CD4-positive, alpha-beta T cell (primary cell): ENCODE measurements around the gene SULF2. TPM values are rescaled to one million over a fixed set of nuclear protein-coding genes. Genes with fewer than 3 reads are reported as not detected.

Experiments used
- ATAC-seq: fragments of 200-7000 bp; cut with Tn5 transposase; one replicate; pipeline ENCODE4 v1.10.0; 2022; ENCODE audit warnings: mild to moderate bottlenecking; ENCODE audit not compliant: poor library complexity
- CTCF ChIA-PET: fragments of 350-600 bp; sonication (Branson Sonifier 250); formaldehyde crosslinking; loops from one replicate; lab custom pipeline; 2021; ENCODE audit warnings: antibody characterized with exemption, inconsistent platforms; lab: Charles Lee
- POLR2A ChIA-PET: fragments of 350-600 bp; sonication (Branson Sonifier 250); formaldehyde crosslinking; loops from one replicate; lab custom pipeline; 2021; ENCODE audit warnings: antibody characterized with exemption, inconsistent platforms; lab: Charles Lee
- DNase-seq, 14 experiments: peaks; one replicate each; pipeline ENCODE4 v3.0.0-alpha.2; 2013 to 2020; ENCODE audit warnings: mixed read lengths in 2 of 14
- H3K27ac ChIP-seq, 2 donors: one replicate each; pipeline versions ENCODE4 v1.5.1 to v1.7.0; 2013; ENCODE audit warnings: low read length in 2 of 2, low read depth in 1 of 2, mild to moderate bottlenecking in 1 of 2
- H3K27me3 ChIP-seq, 2 experiments: 1 replicate in 1 of 2; 2 replicates in 1 of 2; pipeline versions ENCODE4 v1.6.1 to v1.7.0; 2013; ENCODE audit warnings: low read length in 2 of 2, control low read depth in 1 of 2, mild to moderate bottlenecking in 1 of 2, moderate library complexity in 1 of 2; ENCODE audit not compliant: insufficient read depth in 2 of 2, control insufficient read depth in 1 of 2
- H3K36me3 ChIP-seq: one replicate; pipeline ENCODE4 v1.6.1; 2013; ENCODE audit warnings: low read length, control low read depth; ENCODE audit not compliant: insufficient read depth
- H3K4me1 ChIP-seq: one replicate; pipeline ENCODE4 v1.6.1; 2013; ENCODE audit warnings: low read length, control low read depth; ENCODE audit not compliant: insufficient read depth
- H3K4me3 ChIP-seq: one replicate; pipeline ENCODE4 v1.5.1; 2013; ENCODE audit warnings: mild to moderate bottlenecking, low read length, moderate library complexity
- H3K9me3 ChIP-seq, 2 experiments: 1 replicate in 1 of 2; 2 replicates in 1 of 2; pipeline versions ENCODE4 v1.6.1 to v1.7.0; 2013; ENCODE audit warnings: low read length in 2 of 2, mild to moderate bottlenecking in 2 of 2, control low read depth in 1 of 2, moderate library complexity in 1 of 2; ENCODE audit not compliant: control insufficient read depth in 1 of 2, insufficient read depth in 1 of 2
- H3K27ac Mint-ChIP-seq: one replicate; pipeline ENCODE4 v1.8.0; 2020; ENCODE audit warnings: mixed read lengths
- H3K27me3 Mint-ChIP-seq: one replicate; pipeline ENCODE4 v1.8.0; 2021; ENCODE audit warnings: mixed read lengths
- H3K36me3 Mint-ChIP-seq: one replicate; pipeline ENCODE4 v1.8.0; 2021; ENCODE audit warnings: low read depth, mixed read lengths
- H3K4me1 Mint-ChIP-seq: one replicate; pipeline ENCODE4 v1.8.0; 2021; ENCODE audit warnings: low read depth, mixed read lengths
- H3K4me3 Mint-ChIP-seq: one replicate; pipeline ENCODE4 v1.8.0; 2020; ENCODE audit warnings: mild to moderate bottlenecking, mixed read lengths
- H3K9me3 Mint-ChIP-seq: one replicate; pipeline ENCODE4 v1.8.0; 2020; ENCODE audit warnings: mixed read lengths
- intact Hi-C, 2 experiments: fragments of 100-400 bp; cut with DNase I in 1 of 2; cut with micrococcal nuclease in 1 of 2; formaldehyde crosslinking; loops; one replicate each; pipeline versions ENCODE4 v1.15.1 to v1.9.0; 2023 to 2025; cut with DNase I, micrococcal nuclease
- total RNA-seq, 174 experiments: library from RNA in 2 of 174; stranded (reverse) in 2 of 174; gene quantifications; one replicate each; pipeline ENCODE4 v1.2.3 and lab custom pipeline; 2021 to 2026
- TF ChIP-seq, protein P1 (sequence below): fragments of 200-600 bp; IDR thresholded peaks from one replicate; pipeline ENCODE4 v1.8.0; 2022; ENCODE audit warnings: antibody characterized with exemption, mild to moderate bottlenecking

SULF2 gene
- total RNA-seq, 2 experiments from 2014 or later: 1.5 to 2.8 TPM

DNA sequence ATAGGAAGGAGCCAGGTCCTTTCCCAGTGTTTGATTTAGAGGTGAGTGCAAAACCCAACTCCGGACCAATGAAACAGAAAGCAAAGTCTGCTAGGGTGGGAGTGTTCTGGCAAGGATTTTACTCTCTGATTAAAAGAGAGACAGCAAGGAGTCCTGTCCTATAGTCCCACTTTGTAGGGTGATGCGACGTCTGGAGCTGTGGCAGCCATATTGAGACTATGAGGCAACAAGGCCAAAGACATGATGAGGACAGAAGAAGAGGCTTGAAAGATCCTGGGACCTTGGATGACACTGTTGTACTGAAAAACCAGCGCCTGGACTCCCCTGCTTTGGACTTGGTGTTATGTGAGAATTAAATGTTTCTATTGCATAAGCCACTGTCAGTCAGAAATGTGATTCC, 8.1 kb downstream of the SULF2 start:
- Histone ChIP-seq H3K9me3 (peaks cover 0 to 13% of the 10 kb centered on the region in 2 experiments), H3K36me3 (no peaks in the 10 kb centered on the region), H3K4me1 (no peaks in the 10 kb centered on the region), H3K27me3 (peaks cover 0 to 6% of the 10 kb centered on the region in 2 experiments), H3K4me3 (no peak overlapping the region), H3K27ac (no peak overlapping the region)
- Mint-ChIP-seq H3K36me3 (no peaks in the 10 kb centered on the region), H3K4me1 (no peaks in the 10 kb centered on the region), H3K4me3 (no peak overlapping the region), H3K9me3 (no peaks in the 10 kb centered on the region), H3K27me3 (peaks cover 17% of the 10 kb centered on the region), H3K27ac (no peak overlapping the region)
- DNase-seq: no peak
- POLR2A ChIA-PET: no interaction called here
- intact Hi-C loops: no loop called here
- CTCF ChIA-PET: interaction anchor here (1.5 kb wide), 1 partner anchor 118 kb away, joined by 3 read pairs; no protein-coding TSS in a partner anchor
- no peak for ATAC-seq
- TF ChIP-seq, protein P1, sequence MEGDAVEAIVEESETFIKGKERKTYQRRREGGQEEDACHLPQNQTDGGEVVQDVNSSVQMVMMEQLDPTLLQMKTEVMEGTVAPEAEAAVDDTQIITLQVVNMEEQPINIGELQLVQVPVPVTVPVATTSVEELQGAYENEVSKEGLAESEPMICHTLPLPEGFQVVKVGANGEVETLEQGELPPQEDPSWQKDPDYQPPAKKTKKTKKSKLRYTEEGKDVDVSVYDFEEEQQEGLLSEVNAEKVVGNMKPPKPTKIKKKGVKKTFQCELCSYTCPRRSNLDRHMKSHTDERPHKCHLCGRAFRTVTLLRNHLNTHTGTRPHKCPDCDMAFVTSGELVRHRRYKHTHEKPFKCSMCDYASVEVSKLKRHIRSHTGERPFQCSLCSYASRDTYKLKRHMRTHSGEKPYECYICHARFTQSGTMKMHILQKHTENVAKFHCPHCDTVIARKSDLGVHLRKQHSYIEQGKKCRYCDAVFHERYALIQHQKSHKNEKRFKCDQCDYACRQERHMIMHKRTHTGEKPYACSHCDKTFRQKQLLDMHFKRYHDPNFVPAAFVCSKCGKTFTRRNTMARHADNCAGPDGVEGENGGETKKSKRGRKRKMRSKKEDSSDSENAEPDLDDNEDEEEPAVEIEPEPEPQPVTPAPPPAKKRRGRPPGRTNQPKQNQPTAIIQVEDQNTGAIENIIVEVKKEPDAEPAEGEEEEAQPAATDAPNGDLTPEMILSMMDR: no peak

DNA sequence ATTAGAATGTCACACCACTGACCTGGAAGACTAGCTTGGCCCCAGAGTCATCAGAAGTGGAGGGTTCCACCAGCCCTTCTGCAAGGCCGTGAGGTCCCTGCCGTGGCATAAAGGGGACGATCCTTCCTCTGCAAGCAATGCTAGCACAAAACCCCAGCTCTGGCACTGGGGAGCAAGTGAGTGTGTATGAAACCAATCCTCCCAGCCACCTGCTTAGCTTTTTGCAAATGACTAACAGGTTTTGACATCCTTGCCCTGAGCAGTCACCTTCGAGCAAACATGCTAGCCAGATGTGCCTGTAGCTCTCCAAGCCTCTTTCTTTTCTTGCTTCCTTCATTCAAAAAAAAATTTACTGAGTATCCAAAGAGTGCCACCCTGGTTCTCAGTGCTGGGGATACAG, 8.6 kb downstream of the SULF2 start:
- ATAC-seq (no peak), DNase-seq (no peak)
- Mint-ChIP-seq H3K4me1 (no peaks in the 10 kb centered on the region), H3K36me3 (no peaks in the 10 kb centered on the region), H3K27me3 (peaks cover 11% of the 10 kb centered on the region), H3K27ac (no peak overlapping the region), H3K9me3 (no peaks in the 10 kb centered on the region), H3K4me3 (no peak overlapping the region)
- no peaks in the 10 kb centered on the region for H3K4me1 ChIP-seq
- H3K36me3 ChIP-seq: no peaks in the 10 kb centered on the region
- no peak overlapping the region for H3K4me3 ChIP-seq
- TF ChIP-seq, protein P1: no peak
- intact Hi-C loops: no loop called here
- POLR2A ChIA-PET: no interaction called here
- CTCF ChIA-PET: no interaction called here
- H3K9me3 ChIP-seq: peaks cover 0 to 13% of the 10 kb centered on the region in 2 experiments
- H3K27ac ChIP-seq: no peak overlapping the region
- peaks cover 0 to 6% of the 10 kb centered on the region in 2 experiments for H3K27me3 ChIP-seq

DNA sequence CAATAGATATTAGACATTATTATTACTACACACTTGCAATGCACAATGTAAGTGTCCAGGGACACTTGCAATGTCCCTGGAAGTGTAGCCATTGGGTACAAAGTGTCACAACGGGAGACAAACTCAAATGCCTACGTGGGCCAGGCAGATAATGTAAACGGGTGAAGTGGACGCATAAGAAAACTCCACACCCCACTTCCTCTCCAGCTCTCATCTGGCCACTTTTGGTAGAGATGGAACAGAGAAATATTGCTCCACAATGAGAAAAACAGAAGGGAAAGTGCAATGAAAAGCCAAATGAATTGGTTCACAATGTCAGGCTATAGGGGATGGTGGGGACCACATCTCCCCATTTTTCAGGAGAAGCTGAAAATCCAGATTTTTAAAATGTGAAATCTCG, 9.4 kb downstream of the SULF2 start:
- POLR2A ChIA-PET: no interaction called here
- Mint-ChIP-seq H3K9me3 (no peaks in the 10 kb centered on the region), H3K4me1 (no peaks in the 10 kb centered on the region), H3K27me3 (peaks cover 8% of the 10 kb centered on the region), H3K4me3 (no peak overlapping the region), H3K27ac (no peak overlapping the region), H3K36me3 (no peaks in the 10 kb centered on the region)
- Histone ChIP-seq H3K36me3 (no peaks in the 10 kb centered on the region), H3K4me1 (no peaks in the 10 kb centered on the region), H3K27ac (no peak overlapping the region), H3K27me3 (peaks cover 0 to 6% of the 10 kb centered on the region in 2 experiments), H3K9me3 (peaks cover 0 to 16% of the 10 kb centered on the region in 2 experiments), H3K4me3 (no peak overlapping the region)
- DNase-seq (no peak), ATAC-seq (no peak)
- TF ChIP-seq, protein P1: no peak
- CTCF ChIA-PET: no interaction called here
- intact Hi-C loops: no loop called here
